Cardiac septum (tissue), 1 donor: ENCODE data around the gene IFNG-AS1. TPM values are rescaled to one million over a fixed set of nuclear protein-coding genes. Genes with fewer than 3 reads are reported as not detected.

ENCODE experiments used
- total RNA-seq: library from RNA; stranded (reverse); fragmentation: NEBNext Ultra II Directional; extraction: Animal tissue kit (Norgen Biotek cat#: 25700); gene quantifications from one replicate; pipeline ENCODE4 v1.2.1, GENCODE V29; 2021
- donor health status: DM: no; HTN: no; CAD: no.

Gene IFNG-AS1
- total RNA-seq, 1 donor from 2014 or later: 0.19 TPM

Other genes starting within 250 kb of the IFNG-AS1 start
- gene IFNG, start 170.3 kb downstream of the IFNG-AS1 start, total RNA-seq: not detected
- gene IL26, start 236.4 kb downstream of the IFNG-AS1 start, total RNA-seq: not detected